Vagina (tissue), 2 donors: ENCODE measurements around the gene LDLRAD4. TPM values are rescaled to one million over a fixed set of nuclear protein-coding genes. Genes with fewer than 3 reads are reported as not detected.

Experiments used
- DNase-seq, 2 donors: peaks; one replicate each; pipeline ENCODE4 v3.0.0-alpha.2; 2017; ENCODE audit errors: extremely low spot score in 2 of 2
- H3K27ac ChIP-seq: fragments of 200-600 bp; sonication (generic); one replicate; pipeline ENCODE4 v1.5.1; 2019
- H3K27me3 ChIP-seq: fragments of 200-600 bp; sonication (generic); one replicate; pipeline ENCODE4 v1.5.1; 2019
- H3K36me3 ChIP-seq, 2 donors: fragments of 200-600 bp; sonication (generic); one replicate each; pipeline ENCODE4 v1.5.1; 2017 to 2019
- H3K4me1 ChIP-seq: fragments of 200-600 bp; sonication (generic); one replicate; pipeline ENCODE4 v1.5.1; 2019
- H3K4me3 ChIP-seq, 2 donors: fragments of 200-600 bp; sonication (generic); 1 replicate in 1 of 2; 2 replicates in 1 of 2; pipeline ENCODE4 v1.5.1; 2016 to 2019
- H3K9me3 ChIP-seq: fragments of 200-600 bp; sonication (generic); one replicate; pipeline ENCODE4 v1.5.1; 2019
- POLR2A ChIP-seq, 2 donors: fragments of 450-650 bp; IDR thresholded peaks; one replicate each; pipeline ENCODE4 v1.6.1; 2017; ENCODE audit warnings: antibody characterized with exemption in 2 of 2, mild to moderate bottlenecking in 2 of 2, moderate library complexity in 2 of 2
- POLR2AphosphoS5 ChIP-seq, 2 donors: sonication (generic); formaldehyde crosslinking; IDR thresholded peaks; one replicate each; pipeline ENCODE4 v1.9.0; 2017; ENCODE audit warnings: antibody characterized with exemption in 2 of 2, mild to moderate bottlenecking in 2 of 2, low read depth in 1 of 2; ENCODE audit not compliant: insufficient read depth in 1 of 2
- intact Hi-C: fragments of 100-400 bp; cut with DNase I; formaldehyde crosslinking; loops from one replicate; pipeline ENCODE4 v1.15.1; 2023
- total RNA-seq: library from RNA; depleted of rRNA; stranded (reverse); fragments of >200 nt; gene quantifications from one replicate; pipeline ENCODE4 v1.2.3, GENCODE V29; 2016
- TF ChIP-seq, protein P1 (sequence below), 3 experiments: fragments of 450-650 bp in 2 of 3; fragments of 200-600 bp in 1 of 3; sonication (generic) in 1 of 3; IDR thresholded peaks; one replicate each; pipeline ENCODE4 v1.5.1; 2017 to 2019; ENCODE audit warnings: antibody characterized with exemption in 3 of 3, mild to moderate bottlenecking in 2 of 3, moderate library complexity in 2 of 3

The LDLRAD4 gene
- total RNA-seq, 1 donor from 2014 or later = 24.3 TPM

DNA sequence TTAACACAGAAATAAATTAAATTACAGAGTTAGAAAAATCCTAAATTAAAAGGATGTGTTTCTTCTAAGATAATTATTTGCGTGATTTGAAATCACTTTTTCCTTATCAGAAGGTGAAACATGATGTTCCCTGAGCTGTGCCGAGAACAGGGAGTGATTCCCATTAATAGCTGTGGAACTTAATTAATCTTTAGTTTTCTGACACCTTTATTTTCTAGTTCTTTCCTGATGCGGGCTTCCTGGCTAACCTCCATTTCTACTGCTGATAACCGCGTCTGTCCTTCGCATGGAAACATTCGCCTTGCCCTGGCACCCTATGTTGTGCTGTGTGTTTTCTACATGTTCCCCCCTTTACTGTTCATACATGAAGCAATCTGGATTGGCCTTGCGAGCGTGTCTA lies 334.9 kb downstream of the LDLRAD4 start:
- Histone ChIP-seq H3K27ac (no peak overlapping the region), H3K9me3 (no peaks in the 10 kb centered on the region), H3K4me3 (no peak overlapping the region), H3K36me3 (no peaks in the 10 kb centered on the region), H3K4me1 (peaks cover 35% of the 10 kb centered on the region), H3K27me3 (no peaks in the 10 kb centered on the region)
- intact Hi-C loops = no loop called here
- peak; percentile 47 to 74 for DNase-seq
- TF ChIP-seq POLR2A (IDR thresholded peaks at IDR 0.05) (no peak), POLR2AphosphoS5 (IDR thresholded peaks at IDR 0.05; ENCODE audit: insufficient read depth in 1 of 2, low read depth in 1 of 2) (no peak)
- TF ChIP-seq, protein P1, sequence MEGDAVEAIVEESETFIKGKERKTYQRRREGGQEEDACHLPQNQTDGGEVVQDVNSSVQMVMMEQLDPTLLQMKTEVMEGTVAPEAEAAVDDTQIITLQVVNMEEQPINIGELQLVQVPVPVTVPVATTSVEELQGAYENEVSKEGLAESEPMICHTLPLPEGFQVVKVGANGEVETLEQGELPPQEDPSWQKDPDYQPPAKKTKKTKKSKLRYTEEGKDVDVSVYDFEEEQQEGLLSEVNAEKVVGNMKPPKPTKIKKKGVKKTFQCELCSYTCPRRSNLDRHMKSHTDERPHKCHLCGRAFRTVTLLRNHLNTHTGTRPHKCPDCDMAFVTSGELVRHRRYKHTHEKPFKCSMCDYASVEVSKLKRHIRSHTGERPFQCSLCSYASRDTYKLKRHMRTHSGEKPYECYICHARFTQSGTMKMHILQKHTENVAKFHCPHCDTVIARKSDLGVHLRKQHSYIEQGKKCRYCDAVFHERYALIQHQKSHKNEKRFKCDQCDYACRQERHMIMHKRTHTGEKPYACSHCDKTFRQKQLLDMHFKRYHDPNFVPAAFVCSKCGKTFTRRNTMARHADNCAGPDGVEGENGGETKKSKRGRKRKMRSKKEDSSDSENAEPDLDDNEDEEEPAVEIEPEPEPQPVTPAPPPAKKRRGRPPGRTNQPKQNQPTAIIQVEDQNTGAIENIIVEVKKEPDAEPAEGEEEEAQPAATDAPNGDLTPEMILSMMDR (IDR thresholded peaks at IDR 0.05) = no peak

DNA sequence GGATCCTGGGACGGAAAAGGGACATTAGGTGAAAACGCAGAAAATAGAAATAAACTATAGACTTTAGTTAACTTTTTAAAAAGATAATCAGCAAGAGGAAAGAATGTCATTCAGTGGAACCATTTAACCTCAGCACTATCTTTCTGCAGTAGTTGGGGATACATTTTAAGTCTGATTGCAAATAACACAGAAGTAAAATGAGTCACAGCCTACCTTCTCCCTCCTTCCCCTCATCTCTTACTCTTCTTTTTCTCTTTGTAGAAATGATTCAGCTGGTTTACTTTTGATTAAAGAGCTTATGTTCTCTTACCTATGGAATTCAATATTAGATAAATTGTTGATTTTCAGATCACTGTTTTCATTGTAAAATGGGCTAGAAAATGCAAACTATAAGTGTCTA lies 336.6 kb downstream of the LDLRAD4 start:
- Histone ChIP-seq H3K4me3 (no peak overlapping the region), H3K9me3 (no peaks in the 10 kb centered on the region), H3K27me3 (no peaks in the 10 kb centered on the region), H3K36me3 (no peaks in the 10 kb centered on the region), H3K4me1 (peaks cover 22% of the 10 kb centered on the region), H3K27ac (no peak overlapping the region)
- intact Hi-C loops = no loop called here
- DNase-seq = no peak
- TF ChIP-seq POLR2A (IDR thresholded peaks at IDR 0.05) (no peak), POLR2AphosphoS5 (IDR thresholded peaks at IDR 0.05; ENCODE audit: insufficient read depth in 1 of 2, low read depth in 1 of 2) (no peak)
- TF ChIP-seq, protein P1 (IDR thresholded peaks at IDR 0.05) = no peak

DNA sequence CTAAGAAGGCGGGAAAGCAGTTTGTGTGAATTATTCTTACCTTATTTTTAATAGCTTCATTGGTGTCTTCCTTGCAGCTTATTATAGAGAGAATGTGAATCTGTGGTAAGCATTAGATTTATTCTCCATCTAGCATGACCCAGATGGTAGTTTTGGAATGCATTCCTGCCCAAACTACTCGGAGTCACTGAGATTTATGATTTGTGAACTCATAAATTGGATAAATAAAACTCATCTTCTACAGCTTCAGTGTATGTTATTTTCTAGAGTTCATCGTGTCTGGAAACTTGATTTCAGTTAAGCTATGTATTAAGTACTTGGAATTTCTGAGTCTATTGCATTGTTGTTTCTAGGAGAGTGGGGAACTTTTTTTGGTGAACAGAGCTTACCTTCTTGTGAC lies 337.3 kb downstream of the LDLRAD4 start:
- Histone ChIP-seq H3K27ac (no peak overlapping the region), H3K36me3 (no peaks in the 10 kb centered on the region), H3K4me1 (peaks cover 17% of the 10 kb centered on the region), H3K9me3 (no peaks in the 10 kb centered on the region), H3K27me3 (no peaks in the 10 kb centered on the region), H3K4me3 (no peak overlapping the region)
- TF ChIP-seq POLR2AphosphoS5 (IDR thresholded peaks at IDR 0.05; ENCODE audit: insufficient read depth in 1 of 2, low read depth in 1 of 2) = no peak
- no peak for DNase-seq
- intact Hi-C loops = no loop called here

DNA sequence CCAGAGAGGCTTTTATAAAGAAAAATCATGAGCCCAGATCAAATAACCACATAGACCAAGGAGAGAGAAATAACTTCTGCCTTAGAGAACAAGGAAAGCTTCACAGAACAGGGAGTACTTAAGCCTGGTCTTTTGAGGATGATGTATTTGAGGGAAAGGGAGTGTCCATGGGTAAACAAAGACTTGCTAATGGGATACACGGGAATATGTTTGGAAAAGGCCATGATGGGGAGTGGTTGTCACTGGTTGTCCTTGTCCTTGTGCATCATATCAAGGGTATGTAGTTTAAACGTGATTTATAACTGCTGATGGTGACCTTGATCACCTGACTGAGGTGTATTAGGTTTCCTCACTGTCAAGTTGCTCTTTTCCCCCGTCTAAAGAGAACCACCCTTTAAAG lies 337.9 kb downstream of the LDLRAD4 start:
- Histone ChIP-seq H3K4me3 (no peak overlapping the region), H3K27ac (no peak overlapping the region), H3K4me1 (peaks cover 17% of the 10 kb centered on the region), H3K36me3 (no peaks in the 10 kb centered on the region), H3K9me3 (no peaks in the 10 kb centered on the region), H3K27me3 (no peaks in the 10 kb centered on the region)
- DNase-seq = no peak
- TF ChIP-seq, protein P1 (IDR thresholded peaks at IDR 0.05) = no peak
- TF ChIP-seq POLR2AphosphoS5 (IDR thresholded peaks at IDR 0.05; ENCODE audit: insufficient read depth in 1 of 2, low read depth in 1 of 2) (no peak), POLR2A (IDR thresholded peaks at IDR 0.05) (no peak)
- intact Hi-C loops = no loop called here

DNA sequence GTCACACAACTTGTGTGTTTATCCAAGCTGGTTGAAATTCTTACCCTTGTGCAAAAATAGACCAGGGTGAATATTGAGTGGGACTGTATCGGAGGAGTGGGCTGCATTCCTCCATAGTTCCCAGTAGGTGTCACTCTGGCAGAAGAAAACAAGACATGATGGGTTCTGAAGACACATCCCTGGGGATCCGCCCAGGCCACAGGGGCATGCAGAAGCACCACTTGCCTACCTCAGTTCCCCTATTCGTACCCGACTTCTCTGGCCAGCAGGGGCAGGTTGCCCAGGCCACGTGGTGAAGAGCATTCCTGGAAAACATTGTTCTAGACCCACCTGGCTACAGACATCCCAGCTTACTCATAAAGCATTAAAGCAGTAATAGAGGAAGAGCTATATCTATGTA lies 339.6 kb downstream of the LDLRAD4 start:
- H3K4me3 ChIP-seq = no peak overlapping the region
- no peaks in the 10 kb centered on the region for H3K9me3 ChIP-seq
- H3K27ac ChIP-seq = no peak overlapping the region
- H3K36me3 ChIP-seq = no peaks in the 10 kb centered on the region
- intact Hi-C loops = no loop called here
- TF ChIP-seq POLR2AphosphoS5 (IDR thresholded peaks at IDR 0.05; ENCODE audit: insufficient read depth in 1 of 2, low read depth in 1 of 2) (no peak), POLR2A (IDR thresholded peaks at IDR 0.05) (no peak)
- TF ChIP-seq, protein P1 (IDR thresholded peaks at IDR 0.05) = peak; percentile 41 to 48 (median 45)
- H3K4me1 ChIP-seq = peaks cover 17% of the 10 kb centered on the region
- DNase-seq = peak; percentile 64 to 85
- H3K27me3 ChIP-seq = no peaks in the 10 kb centered on the region
